Neural cell (in vitro differentiated cells): Measurements from ENCODE around the gene PRKAR1B. TPM values are rescaled to one million over a fixed set of nuclear protein-coding genes. Genes with fewer than 3 reads are reported as not detected.

Source experiments
- H2AFZ ChIP-seq: fragments of 200-600, 300-800 bp; sonication (generic), shearing (Covaris generic); 2 replicates; pipeline ENCODE4 v1.6.0; 2014; ENCODE audit warnings: low read depth, mild to moderate bottlenecking, antibody characterized with exemption, low read length, moderate library complexity
- H3F3A ChIP-seq: fragments of 200-600 bp; shearing (Covaris generic); 2 replicates; pipeline ENCODE4 v1.6.1; 2016; ENCODE audit warnings: mild to moderate bottlenecking, moderate library complexity, mixed read lengths, antibody characterized with exemption, low read length; ENCODE audit not compliant: insufficient read depth, poor library complexity, severe bottlenecking
- H3K27ac ChIP-seq: fragments of 200-600, 300-800 bp; sonication (generic), shearing (Covaris generic); 2 replicates; pipeline ENCODE4 v1.5.1; 2014; ENCODE audit warnings: mild to moderate bottlenecking, low read length, moderate library complexity
- H3K27me3 ChIP-seq: fragments of 300-800, 200-600 bp; sonication (generic), shearing (Covaris generic); 2 replicates; pipeline ENCODE4 v1.6.0; 2014; ENCODE audit warnings: mild to moderate bottlenecking, low read depth, low read length, moderate library complexity; ENCODE audit not compliant: insufficient read depth
- H3K36me3 ChIP-seq: fragments of 300-800, 200-600 bp; sonication (generic), shearing (Covaris generic); 2 replicates; pipeline ENCODE4 v1.5.1; 2014; ENCODE audit warnings: mild to moderate bottlenecking, antibody characterized with exemption, low read length, moderate library complexity; ENCODE audit not compliant: insufficient read depth
- H3K4me2 ChIP-seq: fragments of 300-800, 200-600 bp; sonication (generic), shearing (Covaris generic); 2 replicates; pipeline ENCODE4 v1.6.0; 2014; ENCODE audit warnings: mild to moderate bottlenecking, low read length
- H3K4me3 ChIP-seq: fragments of 300-800, 200-600 bp; sonication (generic), shearing (Covaris generic); 2 replicates; pipeline ENCODE4 v1.5.1; 2014; ENCODE audit warnings: mild to moderate bottlenecking, low read length, moderate library complexity
- H3K79me2 ChIP-seq: fragments of 200-600 bp; shearing (Covaris generic); replicated peaks from 2 replicates; pipeline ENCODE4 v1.6.0; 2014; ENCODE audit warnings: mild to moderate bottlenecking, low read length, moderate library complexity; ENCODE audit not compliant: insufficient read depth
- H3K9ac ChIP-seq: fragments of 300-800, 200-600 bp; sonication (generic), shearing (Covaris generic); 2 replicates; pipeline ENCODE4 v1.6.1; 2016; ENCODE audit warnings: mild to moderate bottlenecking, low read length, mixed read lengths
- H3K9me2 ChIP-seq: fragments of 200-600 bp; shearing (Covaris generic); 2 replicates; pipeline ENCODE4 v1.6.1; 2016; ENCODE audit warnings: mild to moderate bottlenecking, low read length, mixed read lengths; ENCODE audit not compliant: insufficient read depth
- H3K9me3 ChIP-seq: fragments of 200-600, 300-800 bp; sonication (generic), shearing (Covaris generic); 2 replicates; pipeline ENCODE4 v1.6.1; 2016; ENCODE audit warnings: mild to moderate bottlenecking, mixed run types, low read length, moderate library complexity, mixed read lengths
- H4K20me1 ChIP-seq: fragments of 200-600 bp; shearing (Covaris generic); 2 replicates; pipeline ENCODE4 v1.6.1; 2016; ENCODE audit warnings: mild to moderate bottlenecking, mixed run types; ENCODE audit not compliant: insufficient read depth
- CTCF ChIP-seq: fragments of 450-650 bp; IDR thresholded peaks from 2 replicates; pipeline ENCODE4 v1.5.1; 2014; ENCODE audit warnings: antibody characterized with exemption, mild to moderate bottlenecking, moderate library complexity; ENCODE audit not compliant: poor library complexity, severe bottlenecking
- EP300 ChIP-seq: fragments of 450-650 bp; conservative IDR thresholded peaks from 2 replicates; pipeline ENCODE4 v1.6.1; 2014; ENCODE audit warnings: antibody characterized with exemption, mild to moderate bottlenecking, moderate library complexity; ENCODE audit not compliant: poor library complexity, severe bottlenecking
- EZH2 ChIP-seq: fragments of 200-600, 300-800 bp; shearing (Covaris generic), sonication (generic); IDR thresholded peaks from 2 replicates; pipeline ENCODE4 v1.6.1; 2014; ENCODE audit warnings: antibody characterized with exemption, low read length, borderline replicate concordance, mild to moderate bottlenecking; ENCODE audit not compliant: insufficient read depth, poor library complexity, severe bottlenecking
- MXI1 ChIP-seq: fragments of 450-650 bp; conservative IDR thresholded peaks from 2 replicates; pipeline ENCODE4 v1.6.1; 2014; ENCODE audit warnings: antibody characterized with exemption, mild to moderate bottlenecking; ENCODE audit not compliant: poor library complexity, severe bottlenecking
- RAD21 ChIP-seq: fragments of 450-650 bp; conservative IDR thresholded peaks from 2 replicates; pipeline ENCODE4 v1.6.1; 2014; ENCODE audit warnings: antibody characterized with exemption, mild to moderate bottlenecking, moderate library complexity
- REST ChIP-seq: IDR thresholded peaks from 2 replicates; pipeline ENCODE4 v1.6.1; 2012; ENCODE audit warnings: borderline replicate concordance
- SMC3 ChIP-seq: fragments of 450-650 bp; conservative IDR thresholded peaks from 2 replicates; pipeline ENCODE4 v1.6.1; 2014; ENCODE audit warnings: antibody characterized with exemption, mild to moderate bottlenecking, moderate library complexity; ENCODE audit not compliant: poor library complexity
- TAF1 ChIP-seq: IDR thresholded peaks from 2 replicates; pipeline ENCODE4 v1.6.1; 2012; ENCODE audit warnings: low read depth
- polyA plus RNA-seq: library from polyadenylated mRNA; depleted of rRNA; stranded (reverse); fragments of >200 nt; gene quantifications from 2 replicates; pipeline ENCODE4 v1.2.3, GENCODE V29; 2014

PRKAR1B gene
- polyA plus RNA-seq, 1 donor from 2014 or later = 38.6 TPM

GRCh38 chr7:641966-642365, 85.1 kb downstream of the PRKAR1B start:
- Histone ChIP-seq H4K20me1 (no peaks in the 10 kb centered on the region), H2AFZ (no peak overlapping the region), H3K4me2 (no peak overlapping the region), H3K9me2 (no peaks in the 10 kb centered on the region), H3K9ac (no peak overlapping the region), H3K36me3 (no peaks in the 10 kb centered on the region), H3K27ac (no peak overlapping the region), H3K27me3 (no peaks in the 10 kb centered on the region), H3K9me3 (no peaks in the 10 kb centered on the region), H3K4me3 (no peak overlapping the region), H3F3A (no peaks in the 10 kb centered on the region), H3K79me2 (no peaks in the 10 kb centered on the region)
- TF ChIP-seq MXI1 = no peak
- no peak for TF ChIP-seq SMC3
- no peak for TF ChIP-seq EZH2
- TF ChIP-seq CTCF = no peak
- no peak for TF ChIP-seq TAF1
- no peak for TF ChIP-seq EP300
- no peak for TF ChIP-seq RAD21
- TF ChIP-seq REST = no peak

DNA sequence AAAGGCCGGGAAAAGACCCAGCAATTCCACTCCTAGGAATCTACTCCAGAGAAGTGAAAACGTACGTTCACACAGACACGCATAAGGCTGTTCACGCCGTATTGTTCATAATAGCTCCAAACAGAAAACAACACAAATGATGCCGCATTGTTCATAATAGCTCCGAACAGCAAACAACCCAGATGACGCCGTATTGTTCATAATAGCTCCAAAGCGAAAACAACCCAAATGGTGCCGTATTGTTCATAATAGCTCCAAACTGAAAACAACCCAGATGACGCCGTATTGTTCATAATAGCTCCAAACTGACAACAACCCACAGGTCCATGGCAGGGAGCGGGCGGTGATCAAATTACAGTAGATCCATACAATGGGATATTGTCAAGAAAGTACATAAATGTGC, 85.8 kb downstream of the PRKAR1B start:
- no peak for TF ChIP-seq CTCF
- TF ChIP-seq EP300 = no peak
- no peak for TF ChIP-seq REST
- H3K9ac ChIP-seq = no peak overlapping the region
- H3K27me3 ChIP-seq = no peaks in the 10 kb centered on the region
- H4K20me1 ChIP-seq = no peaks in the 10 kb centered on the region
- no peaks in the 10 kb centered on the region for H3K36me3 ChIP-seq
- H3K9me2 ChIP-seq = no peaks in the 10 kb centered on the region
- H2AFZ ChIP-seq = no peak overlapping the region
- H3K27ac ChIP-seq = no peak overlapping the region
- no peaks in the 10 kb centered on the region for H3K79me2 ChIP-seq
- H3F3A ChIP-seq = no peaks in the 10 kb centered on the region
- H3K4me3 ChIP-seq = no peak overlapping the region
- H3K4me2 ChIP-seq = no peak overlapping the region
- no peaks in the 10 kb centered on the region for H3K9me3 ChIP-seq
